CD14-positive monocyte (primary cell): ENCODE data around the gene AFF1. TPM values are rescaled to one million over a fixed set of nuclear protein-coding genes. Genes with fewer than 3 reads are reported as not detected.
A peak's percentile ranks its signal among the peaks of the same experiment; 100 is the strongest.

Source experiments
- DNase-seq, 3 donors: peaks; one replicate each; pipeline ENCODE4 v3.0.0-alpha.2; 2011 to 2022
- H2AFZ ChIP-seq: 2 replicates; pipeline ENCODE4 v1.6.0; 2012; ENCODE audit warnings: mild to moderate bottlenecking, low read depth, low read length, inconsistent platforms; ENCODE audit not compliant: insufficient read depth, poor library complexity, severe bottlenecking
- H3K27ac ChIP-seq, 2 donors: 1 replicate in 1 of 2; 2 replicates in 1 of 2; pipeline ENCODE4 v1.5.1; 2012 to 2013; ENCODE audit warnings: low read length in 2 of 2, control low read depth in 1 of 2, inconsistent platforms in 1 of 2, low read depth in 1 of 2, mild to moderate bottlenecking in 1 of 2
- H3K27me3 ChIP-seq, 2 donors: one replicate each; pipeline versions ENCODE4 v1.6.0 to v1.6.1; 2011 to 2013; ENCODE audit warnings: low read length in 2 of 2; ENCODE audit not compliant: control insufficient read depth in 2 of 2, insufficient read depth in 2 of 2
- H3K36me3 ChIP-seq, 2 donors: replicated peaks in 1 of 2; 1 replicate in 1 of 2; 2 replicates in 1 of 2; pipeline versions ENCODE4 v1.5.1 to v1.6.1; 2012 to 2013; ENCODE audit warnings: low read length in 2 of 2, control low read depth in 1 of 2, inconsistent platforms in 1 of 2, mild to moderate bottlenecking in 1 of 2; ENCODE audit not compliant: insufficient read depth in 2 of 2, control insufficient read depth in 1 of 2
- H3K4me1 ChIP-seq, 2 donors: 1 replicate in 1 of 2; 2 replicates in 1 of 2; pipeline versions ENCODE4 v1.5.1 to v1.6.1; 2012 to 2013; ENCODE audit warnings: low read length in 2 of 2, control low read depth in 1 of 2, inconsistent platforms in 1 of 2, mild to moderate bottlenecking in 1 of 2, moderate library complexity in 1 of 2; ENCODE audit not compliant: insufficient read depth in 2 of 2, control insufficient read depth in 1 of 2
- H3K4me2 ChIP-seq: replicated peaks from 2 replicates; pipeline ENCODE3; 2012; ENCODE audit warnings: low read length, moderate library complexity, mild to moderate bottlenecking; ENCODE audit not compliant: poor library complexity, severe bottlenecking; ENCODE audit errors: extremely low read depth
- H3K4me3 ChIP-seq, 3 experiments: fragments of 200-600 bp in 1 of 3; sonication (generic) in 1 of 3; replicated peaks in 1 of 3; 1 replicate in 2 of 3; 2 replicates in 1 of 3; pipeline ENCODE4 v1.5.1; 2011 to 2013; ENCODE audit warnings: low read length in 3 of 3, mild to moderate bottlenecking in 3 of 3, control low read depth in 2 of 3, low read depth in 2 of 3, inconsistent platforms in 1 of 3, moderate library complexity in 1 of 3
- H3K79me2 ChIP-seq: 2 replicates; pipeline ENCODE4 v1.6.0; 2012; ENCODE audit warnings: mild to moderate bottlenecking, control low read depth, inconsistent platforms, low read length, moderate library complexity; ENCODE audit not compliant: insufficient read depth
- H3K9ac ChIP-seq: 2 replicates; pipeline ENCODE4 v1.6.0; 2017; ENCODE audit warnings: low read length, mild to moderate bottlenecking; ENCODE audit not compliant: insufficient read depth, poor library complexity, severe bottlenecking
- H3K9me3 ChIP-seq, 2 donors: replicated peaks in 1 of 2; 1 replicate in 1 of 2; 2 replicates in 1 of 2; pipeline versions ENCODE4 v1.5.1 to v1.6.1; 2012 to 2013; ENCODE audit warnings: low read length in 2 of 2, control low read depth in 1 of 2; ENCODE audit not compliant: control insufficient read depth in 1 of 2, insufficient read depth in 1 of 2
- H4K20me1 ChIP-seq: 2 replicates; pipeline ENCODE4 v1.6.0; 2012; ENCODE audit warnings: mild to moderate bottlenecking, low read length, control low read depth, moderate library complexity; ENCODE audit not compliant: insufficient read depth
- H3K27ac Mint-ChIP-seq, 7 donors: one replicate each; pipeline ENCODE4 v1.8.0; 2020; ENCODE audit warnings: mild to moderate bottlenecking in 7 of 7, mixed read lengths in 7 of 7, moderate library complexity in 6 of 7, inconsistent platforms in 2 of 7
- H3K27me3 Mint-ChIP-seq, 3 donors: one replicate each; pipeline ENCODE4 v1.8.0; 2021 to 2022; ENCODE audit warnings: low read depth in 3 of 3, mild to moderate bottlenecking in 3 of 3, mixed read lengths in 3 of 3, moderate library complexity in 3 of 3, inconsistent platforms in 1 of 3
- H3K36me3 Mint-ChIP-seq, 2 donors: one replicate each; pipeline ENCODE4 v1.8.0; 2020; ENCODE audit warnings: mixed read lengths in 2 of 2, inconsistent platforms in 1 of 2, mild to moderate bottlenecking in 1 of 2
- H3K4me1 Mint-ChIP-seq: one replicate; pipeline ENCODE4 v1.8.0; 2020; ENCODE audit warnings: mild to moderate bottlenecking, mixed read lengths
- H3K4me3 Mint-ChIP-seq, 2 donors: one replicate each; pipeline ENCODE4 v1.8.0; 2020; ENCODE audit warnings: mild to moderate bottlenecking in 2 of 2, mixed read lengths in 2 of 2, moderate library complexity in 1 of 2
- H3K9me3 Mint-ChIP-seq, 7 donors: one replicate each; pipeline ENCODE4 v1.8.0; 2020 to 2022; ENCODE audit warnings: mixed read lengths in 7 of 7, mild to moderate bottlenecking in 6 of 7, moderate library complexity in 6 of 7, inconsistent platforms in 2 of 7
- CTCF ChIP-seq: fragments of 200-600 bp; IDR thresholded peaks from one replicate; pipeline ENCODE4 v1.8.0; 2022; ENCODE audit warnings: antibody characterized with exemption, mild to moderate bottlenecking
- WGBS: methylation state at CpG from one replicate; pipeline ENCODE4 v1.1.5; 2013; ENCODE audit warnings: missing lambda C conversion rate; ENCODE audit not compliant: insufficient coverage; 5-methylcytosine and 5-hydroxymethylcytosine counted together
- intact Hi-C, 2 donors: fragments of 100-400 bp; cut with micrococcal nuclease; formaldehyde crosslinking; loops; one replicate each; pipeline versions ENCODE4 v1.15.0 to v1.15.1; 2023
- polyA plus RNA-seq, 3 donors: library from polyadenylated mRNA; depleted of rRNA in 1 of 3; unstranded in 2 of 3; stranded (reverse) in 1 of 3; fragments of 300-500 nt in 2 of 3; fragments of >200 nt in 1 of 3; fragmentation: Illumina TruSeq in 2 of 3; gene quantifications; 1 replicate in 2 of 3; 2 replicates in 1 of 3; pipeline ENCODE4 v1.2.3, GENCODE V29; 2012 to 2021

The AFF1 gene
- polyA plus RNA-seq, 3 donors: 7.5 to 20.9 (median 16.3) TPM

GRCh38 chr4:87046121-87046551 is 111.3 kb downstream of the AFF1 start:
- H3K4me3 ChIP-seq: peak overlapping the region in 1 of 3 experiments; percentile 47
- Mint-ChIP-seq H3K4me1 (peaks cover 48% of the 10 kb centered on the region), H3K36me3 (peaks cover 24 to 28% of the 10 kb centered on the region in 2 donors), H3K27me3 (no peaks in the 10 kb centered on the region), H3K27ac (no peak overlapping the region), H3K4me3 (peak overlapping the region in 1 of 2 donors; percentile 29), H3K9me3 (no peaks in the 10 kb centered on the region)
- TF ChIP-seq CTCF: no peak
- peaks cover 85% of the 10 kb centered on the region for H4K20me1 ChIP-seq
- H3K79me2 ChIP-seq: peaks cover 97% of the 10 kb centered on the region
- H3K4me1 ChIP-seq: peaks cover 35 to 49% of the 10 kb centered on the region in 2 donors
- H3K27me3 ChIP-seq: no peaks in the 10 kb centered on the region
- peak overlapping the region; percentile 46 for H3K4me2 ChIP-seq
- H3K27ac ChIP-seq: peak overlapping the region; percentile 71 to 81
- H3K36me3 ChIP-seq: peaks cover 15 to 25% of the 10 kb centered on the region in 2 donors
- H3K9me3 ChIP-seq: no peaks in the 10 kb centered on the region
- peak in 2 of 3 donors; percentile 23 to 50 for DNase-seq
- peak overlapping the region; percentile 11 for H3K9ac ChIP-seq
- H2AFZ ChIP-seq: no peak overlapping the region
- 0% methylated on average over 3 of the region's 4 CpGs for WGBS
- intact Hi-C loops: no loop called here

GRCh38 chr4:87047281-87047798 is 112.5 kb downstream of the AFF1 start:
- intact Hi-C loops: no loop called here
- TF ChIP-seq CTCF: no peak
- peaks cover 15 to 25% of the 10 kb centered on the region in 2 donors for H3K36me3 ChIP-seq

More at GRCh38 chr4:87047281-87047798, 112.5 kb downstream of the AFF1 start:
- Histone ChIP-seq H3K27ac (peak overlapping the region in 1 of 2 donors; percentile 81), H3K79me2 (peaks cover 97% of the 10 kb centered on the region), H3K4me3 (no peak overlapping the region), H3K9me3 (no peaks in the 10 kb centered on the region), H3K9ac (no peak overlapping the region), H3K4me1 (peaks cover 42 to 56% of the 10 kb centered on the region in 2 donors), H3K27me3 (no peaks in the 10 kb centered on the region), H3K4me2 (no peak overlapping the region), H4K20me1 (peaks cover 83% of the 10 kb centered on the region), H2AFZ (no peak overlapping the region)
- DNase-seq: no peak
- Mint-ChIP-seq H3K27me3 (peaks cover 0 to 1% (median 0%) of the 10 kb centered on the region in 3 donors), H3K27ac (peak overlapping the region in 4 of 7 donors; percentile 11 to 87 (median 50)), H3K4me3 (no peak overlapping the region), H3K36me3 (peaks cover 27 to 39% of the 10 kb centered on the region in 2 donors), H3K9me3 (no peaks in the 10 kb centered on the region), H3K4me1 (peaks cover 47% of the 10 kb centered on the region)
- 85% methylated on average over 8 of the region's 11 CpGs for WGBS
